Mononuclear cell (primary cell): ENCODE data around the gene BAX. TPM values are rescaled to one million over a fixed set of nuclear protein-coding genes. Genes with fewer than 3 reads are reported as not detected.
"Not testable (repeated sequence)": the region's sequence is repeated elsewhere in the genome, so short reads cannot be mapped to it uniquely, and the experiment has no call there.

Experiments used
- H3K27me3 ChIP-seq: 2 replicates; pipeline ENCODE4 v1.6.0; 2011; ENCODE audit warnings: low read length, control low read depth; ENCODE audit not compliant: insufficient read depth
- H3K4me1 ChIP-seq: 2 replicates; pipeline ENCODE4 v1.5.1; 2011; ENCODE audit warnings: mild to moderate bottlenecking, low read length, control low read depth; ENCODE audit not compliant: insufficient read depth
- H3K4me3 ChIP-seq: 2 replicates; pipeline ENCODE4 v1.5.1; 2011; ENCODE audit warnings: mild to moderate bottlenecking, low read length, moderate library complexity
- H3K9me3 ChIP-seq: 2 replicates; pipeline ENCODE4 v1.5.1; 2011; ENCODE audit warnings: low read depth, mild to moderate bottlenecking, control low read depth, low read length
- total RNA-seq: library from RNA; depleted of rRNA; stranded (reverse); fragments of >200 nt; gene quantifications from one replicate; pipeline ENCODE4 v1.2.3, GENCODE V29; 2012

The BAX gene
- 26.6 TPM for total RNA-seq

DNA sequence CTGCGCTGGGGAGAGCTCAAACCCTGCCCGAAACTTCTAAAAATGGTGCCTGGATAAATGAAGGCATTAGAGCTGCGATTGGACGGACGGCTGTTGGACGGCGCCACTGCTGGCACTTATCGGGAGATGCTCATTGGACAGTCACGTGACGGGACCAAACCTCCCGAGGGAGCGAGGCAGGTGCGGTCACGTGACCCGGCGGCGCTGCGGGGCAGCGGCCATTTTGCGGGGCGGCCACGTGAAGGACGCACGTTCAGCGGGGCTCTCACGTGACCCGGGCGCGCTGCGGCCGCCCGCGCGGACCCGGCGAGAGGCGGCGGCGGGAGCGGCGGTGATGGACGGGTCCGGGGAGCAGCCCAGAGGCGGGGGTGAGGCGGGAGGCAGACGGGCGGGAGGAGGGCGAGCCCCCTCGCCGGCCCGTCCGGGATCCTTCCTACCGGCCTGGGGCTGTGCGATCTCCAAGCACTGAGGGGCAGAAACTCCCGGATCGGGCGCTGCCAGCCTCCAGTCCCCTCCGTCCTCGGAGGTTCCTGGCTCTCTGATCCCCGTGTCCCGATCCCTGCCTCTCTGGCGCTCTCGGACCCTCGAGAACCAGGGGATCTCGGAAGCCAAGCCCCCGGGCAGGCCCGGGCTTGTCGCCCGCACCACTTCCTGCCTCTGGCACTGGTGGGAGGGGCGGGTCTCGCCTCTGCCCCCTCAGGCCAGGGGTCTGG is at the start of gene BAX:
Gene BAX (plus strand): TSS at position 281 of the 713 bp plus-strand sequence. CDS start 54 bp downstream, at position 335.
- no peaks in the 10 kb centered on the region for H3K9me3 ChIP-seq
- H3K4me3 ChIP-seq, result peak within 1 kb of the TSS; percentile 96
- peaks cover 38% of the 10 kb centered on the region for H3K4me1 ChIP-seq
- no peaks in the 10 kb centered on the region for H3K27me3 ChIP-seq

DNA sequence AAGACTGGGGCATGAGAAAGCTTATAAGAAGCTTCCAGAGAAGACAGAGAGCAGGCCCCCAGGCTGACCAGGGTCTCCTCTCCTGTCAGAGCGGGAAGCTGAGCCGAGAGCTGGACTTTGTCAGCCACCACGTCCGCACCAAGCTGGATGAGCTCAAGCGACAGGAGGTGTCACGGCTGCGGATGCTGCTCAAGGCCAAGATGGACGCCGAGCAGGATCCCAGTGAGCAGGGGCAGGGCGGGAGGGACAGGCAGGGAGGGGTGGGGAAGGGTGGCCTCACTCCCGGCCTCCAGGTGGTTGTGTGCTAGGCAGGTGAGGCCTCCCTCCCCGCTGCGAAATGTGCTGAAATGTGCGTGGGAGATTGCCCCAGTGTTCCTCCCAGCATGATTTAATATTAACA is 49.0 kb upstream of the BAX start:
- Histone ChIP-seq H3K9me3 (no peaks in the 10 kb centered on the region), H3K4me1 (peaks cover 27% of the 10 kb centered on the region), H3K27me3 (no peaks in the 10 kb centered on the region), H3K4me3 (no peak overlapping the region)

DNA sequence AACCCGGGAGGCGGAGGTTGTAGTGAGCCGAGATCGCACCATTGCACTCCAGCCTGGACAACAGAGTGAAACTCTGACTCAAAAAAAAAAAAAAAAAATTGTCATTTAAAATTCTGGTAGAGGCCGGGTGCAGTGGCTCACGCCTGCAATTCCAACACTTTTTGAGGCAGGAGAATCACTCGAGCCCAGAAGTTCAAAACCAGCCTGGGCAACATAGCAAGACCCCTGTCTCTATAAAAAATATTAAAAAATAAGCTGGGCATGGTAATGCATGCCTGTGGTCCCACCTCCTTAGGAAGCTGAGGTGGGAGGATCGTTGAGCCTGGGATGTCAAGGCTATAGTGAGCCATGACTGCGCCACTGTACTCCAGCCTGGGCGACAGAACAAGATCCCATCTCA is 48.4 kb upstream of the BAX start:
- Histone ChIP-seq H3K4me1 (peaks cover 20% of the 10 kb centered on the region), H3K4me3 (no peak overlapping the region), H3K9me3 (no peaks in the 10 kb centered on the region), H3K27me3 (no peaks in the 10 kb centered on the region)

DNA sequence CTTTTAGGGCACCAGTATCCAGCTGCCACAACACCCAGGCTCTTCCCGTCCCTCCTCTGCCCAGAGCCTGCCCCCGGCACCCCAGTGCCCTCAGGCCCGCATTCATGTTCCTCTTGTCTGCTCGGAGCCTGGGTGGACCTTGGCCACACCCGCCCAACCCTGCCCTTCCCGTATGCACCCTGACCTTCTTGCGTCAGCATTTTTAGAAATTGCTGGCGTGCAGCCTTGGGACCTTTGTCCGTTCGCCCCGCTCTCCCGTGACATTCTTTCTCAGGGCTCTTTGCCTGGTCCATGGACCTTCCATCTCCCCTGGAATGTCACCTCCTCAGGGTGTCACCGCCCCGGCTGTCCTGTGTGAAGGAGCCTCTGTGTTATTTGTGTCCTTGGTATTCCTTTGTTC is 47.0 kb upstream of the BAX start:
- Histone ChIP-seq H3K27me3 (no peaks in the 10 kb centered on the region), H3K9me3 (no peaks in the 10 kb centered on the region), H3K4me1 (peaks cover 7% of the 10 kb centered on the region), H3K4me3 (no peak overlapping the region)

DNA sequence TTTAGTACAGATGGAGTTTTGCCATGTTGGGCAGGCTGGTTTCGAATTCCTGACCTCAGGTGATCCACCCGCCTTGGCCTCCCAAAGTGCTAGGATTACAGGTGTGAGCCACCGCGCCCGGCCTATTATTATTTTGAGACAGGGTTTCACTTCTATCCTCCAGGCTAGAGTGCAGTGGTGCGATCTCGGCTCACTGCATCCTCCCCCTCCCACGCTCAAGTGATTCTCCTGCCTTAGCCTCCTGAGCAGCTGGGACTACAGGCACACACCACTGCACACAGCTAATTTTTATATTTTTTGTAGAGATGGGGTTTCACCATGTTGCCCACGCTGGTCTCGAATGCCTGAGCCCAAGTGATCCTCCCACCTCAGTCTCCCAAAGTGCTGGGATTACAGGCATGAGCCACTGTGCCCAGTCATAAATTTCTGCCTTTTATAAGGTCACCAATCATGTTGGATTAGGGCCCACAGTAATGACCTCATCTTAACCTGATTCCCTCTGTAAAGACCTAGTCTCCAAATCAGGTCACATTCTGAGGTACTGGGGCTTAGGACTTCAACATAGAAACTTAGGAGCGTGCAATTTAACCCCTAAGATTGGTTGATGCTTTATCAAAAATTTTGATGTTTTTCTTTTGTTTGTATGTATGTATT is 45.1 kb upstream of the BAX start:
- not testable (repeated sequence) for H3K27me3 ChIP-seq, H3K9me3 ChIP-seq, H3K4me1 ChIP-seq, H3K4me3 ChIP-seq

DNA sequence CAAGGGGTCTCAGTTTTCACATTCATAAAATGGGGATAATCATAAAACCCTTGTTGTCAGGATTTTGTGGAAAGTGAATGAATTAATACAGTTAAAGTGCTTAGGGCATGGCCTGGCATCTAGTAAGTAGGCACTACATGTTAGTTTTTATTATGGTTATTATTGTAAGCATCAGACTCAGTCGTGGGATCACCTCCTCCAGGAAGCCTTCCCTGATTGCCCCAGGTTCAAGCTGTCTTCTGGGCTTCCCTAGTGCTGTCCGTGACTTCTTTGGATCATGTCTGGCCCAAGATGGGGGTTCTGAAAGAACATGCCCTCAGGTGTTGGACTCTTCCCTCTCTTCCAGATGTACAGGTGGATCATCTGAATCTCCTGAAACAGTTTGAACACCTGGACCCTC is 43.9 kb upstream of the BAX start:
- Histone ChIP-seq H3K9me3 (no peaks in the 10 kb centered on the region), H3K27me3 (no peaks in the 10 kb centered on the region), H3K4me1 (peaks cover 4% of the 10 kb centered on the region), H3K4me3 (no peak overlapping the region)

DNA sequence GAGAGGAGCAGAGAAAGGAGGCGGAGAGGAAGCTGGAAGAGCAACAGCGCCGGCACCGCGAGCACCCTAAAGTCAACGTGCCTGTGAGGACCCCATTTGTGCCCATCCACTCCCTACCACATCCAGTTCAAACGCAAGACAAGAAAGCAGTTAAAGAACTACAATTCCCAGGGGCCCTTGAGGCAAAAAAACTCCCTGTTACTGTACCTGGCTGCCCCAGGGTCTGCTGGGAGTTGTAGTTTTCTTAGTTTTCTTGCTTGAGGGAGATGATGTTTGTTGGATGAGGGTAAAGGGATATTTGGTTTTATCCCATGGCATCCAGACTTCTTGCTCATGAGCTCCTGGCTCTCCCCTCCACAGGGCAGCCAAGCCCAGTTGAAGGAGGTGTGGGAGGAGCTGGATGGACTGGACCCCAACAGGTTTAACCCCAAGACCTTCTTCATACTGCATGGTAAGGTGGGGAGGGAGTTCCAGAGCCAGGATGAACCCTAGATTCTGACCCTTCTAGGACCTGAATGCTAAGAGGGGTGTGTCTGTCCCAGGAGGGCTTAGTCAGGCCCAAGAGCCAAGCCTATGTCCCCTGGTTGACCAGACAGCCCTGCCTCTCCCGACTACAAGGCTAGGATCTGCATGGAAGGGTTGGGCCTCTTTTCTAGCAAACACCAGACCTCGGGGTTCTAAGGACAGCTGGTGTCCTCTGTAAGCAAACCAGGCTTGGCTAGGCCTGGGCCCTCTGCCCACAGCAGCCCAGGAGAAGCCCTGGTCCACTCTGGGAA is 41.4 kb upstream of the BAX start:
- no peaks in the 10 kb centered on the region for H3K4me1 ChIP-seq
- H3K27me3 ChIP-seq, result no peaks in the 10 kb centered on the region
- no peaks in the 10 kb centered on the region for H3K9me3 ChIP-seq
- no peak overlapping the region for H3K4me3 ChIP-seq

DNA sequence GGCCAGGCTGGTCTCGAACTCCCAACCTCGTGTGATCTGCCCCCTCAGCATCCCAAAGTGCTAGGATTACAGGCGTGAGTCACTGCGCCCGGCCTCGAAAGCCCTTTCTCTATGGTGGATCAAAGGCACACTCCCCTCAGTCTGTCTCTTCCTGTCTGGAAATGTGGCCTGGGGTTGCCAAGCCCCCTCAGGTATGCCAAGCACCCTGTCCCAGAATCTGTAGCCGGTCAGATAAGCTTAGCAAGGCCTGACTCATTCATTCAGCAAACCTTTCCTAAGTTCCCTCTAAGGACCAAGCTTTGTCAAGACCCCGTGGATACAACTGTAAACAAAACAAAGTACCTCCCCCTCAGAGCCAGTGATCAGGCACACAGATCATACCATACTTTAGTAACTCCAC is 40.5 kb upstream of the BAX start:
- Histone ChIP-seq H3K4me3 (no peak overlapping the region), H3K27me3 (no peaks in the 10 kb centered on the region), H3K9me3 (no peaks in the 10 kb centered on the region), H3K4me1 (no peaks in the 10 kb centered on the region)

DNA sequence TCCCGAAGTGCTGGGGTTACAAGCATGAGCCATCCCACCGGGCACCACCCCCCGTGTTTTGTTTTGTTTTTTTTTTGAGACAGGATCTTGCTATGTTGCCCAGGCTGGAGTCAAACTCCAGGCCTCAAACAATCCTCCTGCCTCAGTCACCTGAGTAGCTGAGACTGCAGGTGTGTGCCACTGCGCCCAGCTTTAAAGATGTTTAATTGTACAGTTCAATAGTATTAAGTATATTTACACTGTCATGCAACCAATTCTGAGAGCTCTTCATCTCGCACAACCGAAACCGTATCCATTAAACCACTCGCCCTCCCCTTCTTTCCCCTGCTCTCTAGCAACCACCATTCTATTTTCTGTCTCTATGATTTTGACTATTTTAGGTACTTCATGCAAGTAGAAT is 38.9 kb upstream of the BAX start:
- H3K27me3 ChIP-seq, result no peaks in the 10 kb centered on the region
- H3K9me3 ChIP-seq, result no peaks in the 10 kb centered on the region
- no peak overlapping the region for H3K4me3 ChIP-seq
- H3K4me1 ChIP-seq, result no peaks in the 10 kb centered on the region

DNA sequence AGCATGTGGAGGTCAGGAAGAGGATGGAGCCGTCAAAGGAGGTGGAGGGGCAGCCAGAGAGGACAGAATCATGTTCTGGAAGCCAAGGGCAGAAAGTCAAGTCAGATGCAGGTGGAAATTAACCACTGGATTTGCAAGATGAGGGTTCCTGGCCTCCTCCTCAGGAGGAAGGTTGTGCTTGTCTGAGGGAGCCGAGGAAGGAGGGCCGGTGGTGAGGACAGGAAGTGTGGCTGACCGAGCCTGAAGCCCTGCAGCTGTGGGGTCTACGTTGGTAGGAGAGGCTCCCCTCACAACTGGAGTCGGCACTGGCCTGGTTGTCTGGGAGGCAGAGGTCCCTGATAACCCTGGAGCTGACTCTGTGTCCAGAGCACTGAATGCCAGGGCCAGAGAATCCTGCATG is 36.6 kb upstream of the BAX start:
- H3K27me3 ChIP-seq, result no peaks in the 10 kb centered on the region
- no peaks in the 10 kb centered on the region for H3K4me1 ChIP-seq
- H3K9me3 ChIP-seq, result no peaks in the 10 kb centered on the region
- no peak overlapping the region for H3K4me3 ChIP-seq

DNA sequence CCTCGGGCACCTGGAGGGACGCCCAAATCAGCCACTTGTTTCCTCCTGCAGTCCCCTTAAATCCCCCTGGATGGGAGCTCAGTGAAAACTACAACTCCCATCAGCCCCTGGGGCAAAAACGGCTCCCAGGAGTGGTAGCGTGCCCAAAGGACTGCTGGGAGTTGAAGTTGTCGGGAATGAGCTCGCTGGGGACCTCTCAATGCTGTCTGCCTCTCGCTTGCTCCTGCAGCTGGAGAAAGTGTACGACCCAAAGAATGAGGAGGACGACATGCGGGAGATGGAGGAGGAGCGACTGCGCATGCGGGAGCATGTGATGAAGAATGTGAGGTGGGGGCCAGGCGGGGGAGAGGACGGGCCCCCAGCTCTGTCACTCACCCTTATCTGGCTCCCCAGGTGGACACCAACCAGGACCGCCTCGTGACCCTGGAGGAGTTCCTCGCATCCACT is 35.9 kb upstream of the BAX start:
- Histone ChIP-seq H3K9me3 (no peaks in the 10 kb centered on the region), H3K4me1 (no peaks in the 10 kb centered on the region), H3K4me3 (no peak overlapping the region), H3K27me3 (no peaks in the 10 kb centered on the region)

DNA sequence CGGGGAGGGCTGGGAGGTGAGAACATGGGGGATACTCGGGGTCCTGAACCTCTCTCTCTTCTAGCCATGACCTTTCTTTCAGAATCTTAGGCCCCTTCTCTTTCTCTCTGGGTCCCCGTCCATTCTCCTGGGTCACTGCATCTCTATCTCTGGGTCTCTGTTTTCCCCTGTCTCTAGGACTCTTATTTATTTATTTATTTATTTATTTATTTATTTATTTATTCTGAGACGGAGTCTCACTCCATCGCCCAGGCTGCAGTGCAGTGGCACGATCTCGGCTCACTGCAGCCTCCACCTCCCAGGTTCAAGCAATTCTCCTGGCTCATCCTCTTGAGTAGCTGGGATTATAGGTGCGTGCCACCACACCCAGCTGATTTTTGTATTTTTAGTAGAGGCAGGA is 35.4 kb upstream of the BAX start:
- not testable (repeated sequence) for H3K9me3 ChIP-seq, H3K4me1 ChIP-seq, H3K4me3 ChIP-seq, H3K27me3 ChIP-seq

DNA sequence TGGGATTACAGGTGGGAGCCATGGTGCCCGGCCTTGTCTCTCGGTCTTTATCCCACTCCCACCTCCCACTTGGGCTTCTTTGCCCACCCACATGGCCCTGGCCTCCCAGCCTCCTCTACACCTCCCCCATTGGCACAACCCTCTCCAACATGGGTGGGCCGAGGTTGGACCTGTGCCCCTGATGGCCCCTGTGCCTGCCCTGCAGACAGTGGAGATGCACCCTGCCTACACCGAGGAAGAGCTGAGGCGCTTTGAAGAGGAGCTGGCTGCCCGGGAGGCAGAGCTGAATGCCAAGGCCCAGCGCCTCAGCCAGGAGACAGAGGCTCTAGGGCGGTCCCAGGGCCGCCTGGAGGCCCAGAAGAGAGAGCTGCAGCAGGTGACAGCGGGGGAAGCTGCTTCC is 33.7 kb upstream of the BAX start:
- Histone ChIP-seq H3K9me3 (no peaks in the 10 kb centered on the region), H3K27me3 (no peaks in the 10 kb centered on the region), H3K4me1 (no peaks in the 10 kb centered on the region), H3K4me3 (no peak overlapping the region)

DNA sequence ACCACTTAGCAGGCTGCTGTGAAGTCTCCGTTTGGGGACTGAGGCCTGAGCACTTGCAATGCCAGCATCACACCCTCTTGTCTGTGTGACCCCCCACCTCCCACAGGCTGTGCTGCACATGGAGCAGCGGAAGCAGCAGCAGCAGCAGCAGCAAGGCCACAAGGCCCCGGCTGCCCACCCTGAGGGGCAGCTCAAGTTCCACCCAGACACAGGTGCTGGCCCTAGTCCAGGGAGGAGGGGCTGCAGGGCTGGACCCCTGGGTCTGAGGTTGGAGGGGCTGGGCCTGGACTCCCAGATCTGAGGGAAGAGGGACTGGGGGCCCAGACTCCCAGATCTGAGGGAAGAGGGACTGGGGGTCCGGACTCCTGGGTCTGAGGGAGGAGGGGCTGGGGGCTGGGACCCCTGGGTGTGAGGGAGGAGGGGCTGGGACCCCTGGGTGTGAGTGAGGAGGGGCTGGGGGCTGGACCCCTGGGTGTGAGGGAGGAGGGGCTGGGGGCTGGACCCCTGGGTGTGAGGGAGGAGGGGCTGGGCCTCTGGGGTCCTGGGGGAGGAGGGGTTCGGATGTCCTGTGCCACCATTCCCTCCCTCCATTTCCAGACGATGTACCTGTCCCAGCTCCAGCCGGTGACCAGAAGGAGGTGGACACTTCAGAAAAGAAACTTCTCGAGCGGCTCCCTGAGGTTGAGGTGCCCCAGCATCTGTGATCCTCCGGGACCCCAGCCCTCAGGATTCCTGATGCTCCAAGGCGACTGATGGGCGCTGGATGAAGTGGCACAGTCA is 32.8 kb upstream of the BAX start:
- no peak overlapping the region for H3K4me3 ChIP-seq
- no peaks in the 10 kb centered on the region for H3K4me1 ChIP-seq
- no peaks in the 10 kb centered on the region for H3K9me3 ChIP-seq
- no peaks in the 10 kb centered on the region for H3K27me3 ChIP-seq
